Posterior vena cava (tissue), 2 donors: ENCODE results near the gene EXD3. TPM values are rescaled to one million over a fixed set of nuclear protein-coding genes. Genes with fewer than 3 reads are reported as not detected.

Experiments used
- DNase-seq: peaks from one replicate; pipeline ENCODE4 v3.0.0-alpha.2; 2020; ENCODE audit warnings: low spot score
- intact Hi-C, 2 donors: fragments of 100-400 bp; cut with DNase I; formaldehyde crosslinking; loops; one replicate each; pipeline versions ENCODE4 v1.14.1 to v1.14.2; 2022 to 2023
- total RNA-seq, 2 donors: library from RNA; stranded (reverse); fragmentation: NEBNext Ultra II Directional; extraction: Animal tissue kit (Norgen Biotek cat#: 25700); gene quantifications; one replicate each; pipeline ENCODE4 v1.2.1, GENCODE V29; 2021
- donor health status: DM: yes; HTN: yes; CAD: no.
- donor health status: DM: yes; HTN: yes; CAD: no.

The EXD3 gene
- total RNA-seq, 2 donors from 2014 or later, result 13.9 to 14.6 TPM

- DNase-seq, result peak; percentile 71
- intact Hi-C loops, result no loop called here
Observed at GRCh38 chr9:137311986-137312851, 110.7 kb downstream of the EXD3 start.

GRCh38 chr9:137311171-137311985, 111.6 kb downstream of the EXD3 start:
- intact Hi-C loops, result no loop called here

GRCh38 chr9:137310189-137311052, 112.5 kb downstream of the EXD3 start:
- intact Hi-C loops, result no loop called here
- peak; percentile 69 for DNase-seq

More at GRCh38 chr9:137311171-137311985, 111.6 kb downstream of the EXD3 start:
- peak; percentile 75 for DNase-seq

- intact Hi-C loops, result loop anchor here in 1 of 2 donors (5.0 kb wide), 1 partner anchor 98 kb away; no protein-coding TSS in a partner anchor
- DNase-seq, result no peak
Observed at GRCh38 chr9:137309368-137310188, 113.4 kb downstream of the EXD3 start.

- DNase-seq, result no peak
- intact Hi-C loops, result loop anchor here in 1 of 2 donors (5.0 kb wide), 1 partner anchor 99 kb away; no protein-coding TSS in a partner anchor
Observed at GRCh38 chr9:137308057-137308619, 114.8 kb downstream of the EXD3 start.

GRCh38 chr9:137307255-137308056, 115.5 kb downstream of the EXD3 start:
- intact Hi-C loops, result loop anchor here in 1 of 2 donors (5.0 kb wide), 1 partner anchor 100 kb away; no protein-coding TSS in a partner anchor
- DNase-seq, result peak; percentile 85

GRCh38 chr9:137306850-137307254, 116.1 kb downstream of the EXD3 start:
- DNase-seq, result peak; percentile 82
- intact Hi-C loops, result loop anchor here in 1 of 2 donors (5.0 kb wide), 1 partner anchor 100 kb away; no protein-coding TSS in a partner anchor

GRCh38 chr9:137306066-137306849, 116.7 kb downstream of the EXD3 start:
- DNase-seq, result peak; percentile 77
- intact Hi-C loops, result loop anchor here in 1 of 2 donors (5.0 kb wide), 1 partner anchor 101 kb away; no protein-coding TSS in a partner anchor

GRCh38 chr9:137305798-137306065, 117.2 kb downstream of the EXD3 start:
- DNase-seq, result peak; percentile 86
- intact Hi-C loops, result loop anchor here in 1 of 2 donors (5.0 kb wide), 1 partner anchor 102 kb away; no protein-coding TSS in a partner anchor

GRCh38 chr9:137305060-137305797, 117.7 kb downstream of the EXD3 start:
- no peak for DNase-seq
- intact Hi-C loops, result loop anchor here in 1 of 2 donors (5.0 kb wide), 1 partner anchor 102 kb away; no protein-coding TSS in a partner anchor

GRCh38 chr9:137304383-137305059, 118.4 kb downstream of the EXD3 start:
- intact Hi-C loops, result loop anchor here in 1 of 2 donors (5.0 kb wide), 1 partner anchor 103 kb away; no protein-coding TSS in a partner anchor
- DNase-seq, result peak; percentile 80

GRCh38 chr9:137303893-137304382, 119.0 kb downstream of the EXD3 start:
- no peak for DNase-seq
- intact Hi-C loops, result no loop called here

- no peak for DNase-seq
- intact Hi-C loops, result no loop called here
Observed at GRCh38 chr9:137303151-137303892, 119.6 kb downstream of the EXD3 start.
